GM19240 (cell line): ENCODE measurements around the gene HS3ST5.
"Not testable (repeated sequence)": the region's sequence is repeated elsewhere in the genome, so short reads cannot be mapped to it uniquely, and the experiment has no call there.

ENCODE experiments used
- DNase-seq: peaks from one replicate; pipeline ENCODE4 v3.0.0; 2011; ENCODE audit warnings: low spot score; ENCODE audit not compliant: insufficient read length

HS3ST5 gene

DNA sequence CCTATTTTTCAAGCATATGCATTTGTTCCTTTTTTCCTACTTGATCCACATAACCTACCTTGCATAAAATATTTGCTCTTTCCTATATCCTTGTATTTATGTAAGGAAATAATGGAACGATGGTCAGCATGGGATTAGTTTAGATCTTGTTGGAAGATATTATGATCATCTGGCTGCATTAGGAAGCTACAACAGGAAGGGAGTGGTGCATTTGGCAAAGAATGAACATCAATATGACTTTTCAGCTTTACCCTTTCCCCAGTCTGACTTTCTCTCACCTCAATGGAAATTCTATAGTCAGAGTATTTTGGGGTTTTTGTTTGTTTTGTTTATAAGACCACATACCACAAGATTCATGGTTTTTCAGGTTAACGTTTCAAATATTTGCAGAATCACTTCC lies 66.0 kb downstream of the HS3ST5 start:
- DNase-seq, result no peak

DNA sequence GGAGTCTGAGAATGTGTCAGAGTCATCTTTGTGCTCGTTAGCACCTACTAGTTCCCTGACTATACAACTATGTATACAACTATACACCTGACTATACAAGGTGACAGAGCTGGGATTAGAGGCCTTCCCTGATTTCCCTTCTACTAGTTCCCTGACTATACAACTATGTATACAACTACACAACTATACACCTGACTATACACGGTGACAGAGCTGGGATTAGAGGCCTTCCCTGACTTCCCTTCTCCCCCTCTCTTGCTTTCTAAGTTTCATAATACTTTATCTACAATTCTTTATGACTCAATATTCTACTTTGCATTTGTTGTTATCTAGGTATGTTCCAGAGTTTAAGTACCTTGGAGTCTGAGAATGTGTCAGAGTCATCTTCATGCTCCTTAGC lies 68.0 kb downstream of the HS3ST5 start:
- no peak for DNase-seq

DNA sequence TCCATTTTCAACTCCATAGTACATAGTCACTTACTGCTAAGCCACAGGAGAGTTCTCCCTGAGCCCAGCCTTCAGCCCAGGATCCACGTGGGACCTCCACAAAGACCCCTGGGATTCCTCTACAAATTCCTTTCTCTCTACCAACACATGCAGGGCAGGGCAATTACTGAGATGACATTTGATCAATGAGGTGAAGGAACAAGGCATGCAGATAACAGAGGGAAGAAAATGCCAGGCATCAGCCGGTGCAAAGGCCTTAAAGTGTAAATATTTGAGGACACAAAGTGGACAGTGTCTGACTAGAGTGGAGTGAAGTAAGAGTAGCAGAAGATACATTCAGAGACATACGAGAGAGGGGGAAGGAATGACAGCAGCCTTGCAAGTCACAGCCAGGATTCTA lies 70.2 kb downstream of the HS3ST5 start:
- no peak for DNase-seq

DNA sequence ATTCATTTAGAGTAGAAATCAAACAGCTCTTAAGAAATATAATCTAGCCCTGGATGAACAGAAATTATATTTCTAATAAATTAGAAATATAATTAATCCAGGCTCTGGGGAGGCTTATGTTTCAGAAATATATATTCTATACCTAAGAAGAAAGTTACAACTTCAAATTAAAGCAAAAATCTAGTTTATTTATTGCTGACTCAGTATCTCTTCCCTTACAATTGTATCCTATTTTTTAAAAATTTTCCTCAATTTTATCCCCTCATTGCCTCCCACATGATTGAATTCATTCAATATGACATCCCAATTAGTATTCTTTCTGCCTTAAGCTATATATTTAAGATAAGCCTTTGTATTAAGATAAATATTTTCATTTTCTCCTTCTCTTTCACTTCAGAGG lies 71.4 kb downstream of the HS3ST5 start:
- DNase-seq, result no peak

DNA sequence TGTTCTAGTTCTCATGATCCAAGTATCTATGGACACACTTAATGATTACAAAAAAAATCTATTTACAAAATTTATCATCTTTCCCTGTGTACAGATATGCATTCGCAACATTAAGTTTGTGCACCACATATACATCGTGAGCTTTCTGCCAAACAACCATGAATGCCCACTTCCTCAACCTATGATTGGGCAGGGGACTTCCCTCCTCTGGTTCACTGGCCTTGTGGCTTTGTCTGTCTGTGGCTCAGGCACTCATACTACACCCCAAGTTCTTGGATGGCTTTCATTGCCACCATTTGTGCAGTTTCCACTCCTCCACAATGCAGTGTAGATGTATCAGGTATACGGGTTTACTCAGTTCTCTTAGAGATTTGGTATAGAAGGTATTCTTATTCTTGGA lies 74.9 kb downstream of the HS3ST5 start:
- no peak for DNase-seq

DNA sequence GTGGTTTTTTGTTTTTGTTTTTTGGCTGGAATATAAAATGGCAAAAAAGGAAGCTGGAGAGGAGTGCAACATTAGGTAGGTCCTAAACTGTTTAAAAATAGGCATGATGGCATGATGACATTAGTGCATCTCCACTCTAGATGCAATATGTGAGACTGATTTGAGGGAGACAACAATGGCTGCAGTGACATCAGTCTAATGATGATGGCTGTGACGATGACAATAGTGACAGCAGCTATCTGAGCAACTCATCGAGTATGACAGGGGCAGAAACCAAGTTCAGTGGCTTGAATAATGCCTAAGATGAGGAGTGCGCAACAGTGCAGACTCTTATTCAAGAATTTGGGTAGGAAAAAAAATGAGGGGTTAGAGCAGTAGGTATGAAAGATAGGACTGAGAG lies 82.0 kb downstream of the HS3ST5 start:
- no peak for DNase-seq

DNA sequence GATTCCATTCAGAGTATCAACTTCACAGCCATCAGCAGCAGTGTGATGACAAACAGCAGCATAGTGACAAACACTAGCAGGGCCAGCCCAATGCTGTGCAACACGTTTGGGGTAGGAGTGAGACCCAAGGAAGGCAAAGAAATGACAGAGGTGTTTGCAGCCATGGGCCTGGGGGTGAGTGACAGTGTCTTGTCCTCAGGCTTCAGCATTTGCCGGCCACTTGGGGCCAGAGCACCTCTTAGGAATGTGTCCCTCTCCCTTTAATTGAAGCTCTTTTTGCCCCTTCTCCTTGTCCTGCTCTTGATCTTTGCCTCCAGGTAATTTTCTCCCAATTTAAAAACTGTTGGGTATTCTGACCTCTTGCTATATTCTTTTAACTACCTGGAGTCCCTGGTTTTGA lies 84.4 kb downstream of the HS3ST5 start:
- DNase-seq, result no peak

DNA sequence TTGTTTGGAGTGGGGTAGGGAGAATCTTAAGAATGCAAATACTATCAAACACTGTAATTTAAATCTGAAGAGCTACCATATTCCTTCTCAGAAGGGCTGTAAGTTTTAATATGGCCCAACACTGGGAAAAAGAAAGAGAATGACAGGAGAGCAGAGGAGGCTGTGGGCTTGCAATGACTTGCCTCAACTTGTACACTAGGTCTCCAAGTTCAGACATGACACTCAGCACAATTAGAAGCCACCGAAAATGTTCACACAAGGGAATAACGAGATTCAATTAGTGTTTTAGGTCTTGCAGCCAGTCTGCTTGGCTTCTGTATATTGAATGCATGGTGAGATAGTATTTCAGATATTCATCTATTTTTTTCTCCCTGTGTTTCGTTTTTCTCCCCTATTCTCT lies 89.4 kb downstream of the HS3ST5 start:
- no peak for DNase-seq

DNA sequence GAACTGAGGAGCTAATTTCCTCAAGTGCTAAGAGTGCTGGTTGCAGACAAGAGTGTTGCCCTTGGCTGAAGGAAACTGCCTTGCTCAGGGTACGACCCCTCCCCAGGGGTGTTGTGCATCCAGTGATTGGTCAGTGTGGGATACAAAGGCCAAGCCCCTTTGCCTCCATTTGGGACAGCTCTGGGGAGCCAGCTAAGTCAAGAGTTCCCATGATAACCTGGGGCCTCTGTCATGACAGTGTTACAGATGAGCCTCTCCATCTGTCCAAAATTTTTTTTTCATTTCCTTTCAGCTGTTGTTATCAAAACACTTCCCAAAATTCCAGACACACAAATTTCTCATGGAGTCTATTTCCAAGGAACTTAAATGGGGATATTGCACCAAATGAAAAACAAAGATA lies 93.3 kb downstream of the HS3ST5 start:
- DNase-seq, result no peak

DNA sequence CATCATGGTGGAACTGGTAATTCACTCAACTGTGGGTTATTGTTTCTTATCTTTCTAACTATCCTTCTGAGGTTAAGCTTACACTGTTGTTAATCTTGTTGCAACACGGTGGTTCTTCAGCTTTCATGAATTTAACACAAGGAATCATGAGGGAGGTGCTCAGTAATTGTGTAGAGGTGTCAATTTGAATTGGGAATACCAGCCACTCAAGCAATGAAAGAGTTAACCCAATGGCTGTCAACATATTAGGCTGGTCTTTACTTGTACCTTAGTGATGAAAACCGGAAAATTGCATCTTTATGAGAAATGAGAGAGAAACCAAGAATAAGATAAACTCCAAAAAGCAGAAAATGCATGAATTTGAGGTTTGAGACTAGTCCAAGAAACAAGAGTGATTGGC lies 95.7 kb downstream of the HS3ST5 start:
- no peak for DNase-seq

DNA sequence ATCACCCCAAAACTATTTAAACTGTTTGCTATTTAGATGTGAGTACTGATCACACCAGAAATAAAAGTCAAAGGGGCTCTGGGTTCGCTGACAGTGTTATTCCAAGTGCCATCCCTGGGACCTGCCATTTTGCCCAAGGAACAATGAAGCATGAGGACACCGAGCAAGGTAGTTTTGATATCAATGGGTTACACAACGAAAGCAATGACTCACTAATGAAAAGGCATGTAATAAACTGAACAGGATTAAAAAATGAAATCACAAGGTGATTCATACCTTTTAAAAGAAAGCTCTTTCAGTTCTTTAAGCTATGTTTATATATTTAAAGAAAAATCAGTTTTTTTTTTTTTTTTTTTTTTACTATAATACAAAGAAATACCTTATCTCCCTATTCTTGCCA lies 102.0 kb downstream of the HS3ST5 start:
- DNase-seq, result no peak

DNA sequence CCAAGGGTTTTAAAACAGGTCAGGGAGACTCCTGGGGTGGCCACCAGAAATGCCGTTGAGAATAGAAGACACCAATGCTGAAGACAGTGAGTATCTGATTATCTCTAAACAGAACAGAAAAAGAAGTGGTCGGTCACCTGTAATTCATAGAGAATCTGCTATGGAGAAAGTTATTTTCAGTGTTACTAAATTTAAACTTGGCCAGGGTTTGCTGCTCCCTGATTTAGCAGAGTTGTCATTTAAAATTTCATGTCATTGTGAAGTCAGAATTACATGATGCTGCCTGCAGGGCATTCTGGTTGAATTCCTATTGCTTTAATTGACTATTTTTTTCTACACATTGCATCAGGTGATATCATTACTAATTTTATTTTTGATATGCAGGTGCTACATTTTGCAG lies 114.1 kb downstream of the HS3ST5 start:
- no peak for DNase-seq

DNA sequence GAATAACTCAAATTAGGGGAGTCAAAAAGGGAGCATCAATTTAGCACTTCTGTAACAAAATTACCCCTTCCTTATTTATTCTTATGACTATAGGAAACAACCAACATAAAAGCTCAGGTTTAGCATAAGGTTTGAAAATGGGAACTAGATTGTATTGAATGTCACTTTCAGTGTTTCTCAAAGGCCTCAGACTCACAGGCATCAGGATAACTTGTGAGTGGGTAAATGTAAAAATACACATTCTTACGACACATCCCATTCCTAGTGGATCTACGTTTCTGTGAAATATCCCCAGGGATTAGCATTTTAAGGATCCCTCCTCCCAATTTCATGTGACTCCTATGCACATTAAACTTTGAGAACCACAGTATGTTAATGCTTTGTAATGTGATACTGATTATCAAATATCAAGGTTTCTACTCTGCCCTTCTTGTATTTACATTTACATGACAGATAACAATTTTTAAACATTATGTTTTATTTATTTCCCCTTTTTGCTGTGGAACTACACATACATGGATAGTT lies 114.8 kb downstream of the HS3ST5 start:
- no peak for DNase-seq

DNA sequence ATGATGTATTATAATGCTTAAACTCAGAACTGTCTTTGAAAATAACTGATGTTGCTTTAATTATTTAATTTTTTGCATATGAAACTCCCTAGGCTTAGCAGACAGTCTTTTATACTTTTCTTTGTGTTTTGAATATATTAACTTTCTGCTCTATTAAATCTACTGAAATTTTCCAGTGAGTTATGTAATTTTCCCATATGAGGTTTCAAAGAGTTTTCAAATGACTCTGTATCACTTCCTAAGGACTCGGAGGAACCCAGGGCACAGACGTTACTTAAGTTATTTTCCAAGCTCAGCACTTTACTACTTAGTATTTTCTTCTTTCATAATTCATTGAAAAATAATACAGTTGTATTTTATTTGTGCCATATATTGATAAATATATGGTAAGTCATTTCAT lies 122.6 kb downstream of the HS3ST5 start:
- DNase-seq, result no peak

DNA sequence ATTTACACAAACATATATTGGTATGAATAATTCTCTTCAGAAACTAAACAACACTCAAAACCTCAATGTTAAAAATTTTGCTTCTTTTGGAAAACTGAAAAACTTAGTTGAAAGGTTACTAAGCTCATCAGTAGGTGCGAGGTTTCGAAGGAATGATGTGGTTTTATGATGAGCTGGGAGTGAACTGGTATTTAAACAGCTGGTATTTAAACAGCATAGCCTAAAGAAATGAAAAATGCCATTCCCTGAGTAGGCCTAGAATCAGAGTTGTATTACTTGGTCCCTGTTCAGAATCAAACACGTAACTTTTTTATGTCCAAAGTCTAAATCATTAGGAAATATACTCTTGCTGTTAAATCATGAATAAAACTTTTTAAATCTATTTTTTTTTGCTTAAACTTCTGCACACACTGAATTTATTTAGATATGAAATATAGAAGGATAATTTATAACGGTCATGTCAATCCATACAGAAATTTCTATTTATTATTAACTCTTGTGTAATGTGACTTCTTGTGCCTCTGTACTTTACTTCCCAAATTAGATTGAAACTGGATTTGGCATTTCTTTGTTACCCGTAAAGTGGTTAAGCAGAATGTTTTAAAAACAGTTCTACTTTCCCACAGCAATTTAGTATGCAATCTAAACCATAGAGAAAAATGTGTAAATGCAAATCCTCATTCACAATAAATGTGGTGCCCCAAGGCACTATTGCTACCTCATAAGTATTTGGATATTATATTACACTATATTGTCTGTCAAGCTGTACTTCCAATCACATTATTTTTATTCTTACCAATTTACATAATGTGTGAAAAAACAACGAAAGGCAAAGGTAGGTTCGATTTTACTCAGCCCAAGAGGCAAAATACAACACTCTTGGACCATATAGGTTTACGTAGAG lies 124.1 kb downstream of the HS3ST5 start:
- DNase-seq, result no peak

DNA sequence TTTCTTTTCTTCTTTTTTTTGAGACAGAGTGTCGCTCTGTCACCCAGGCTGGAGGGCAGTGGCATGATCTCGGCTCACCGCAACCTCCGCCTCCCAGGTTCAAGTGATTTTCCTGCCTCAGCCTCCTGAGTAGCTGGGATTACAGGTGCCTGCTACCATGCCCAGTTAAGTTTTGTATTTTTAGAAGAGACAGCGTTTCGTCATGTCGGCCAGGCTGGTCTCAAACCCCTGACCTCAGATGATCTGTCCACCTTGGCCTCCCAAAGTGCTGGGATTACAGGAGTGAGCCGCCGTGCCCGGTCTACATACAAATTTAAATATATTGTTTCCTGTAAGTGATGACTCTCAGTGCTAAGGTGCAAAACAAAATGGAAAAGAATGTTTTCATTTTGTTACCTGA lies 124.8 kb downstream of the HS3ST5 start:
- DNase-seq, result not testable (repeated sequence)

DNA sequence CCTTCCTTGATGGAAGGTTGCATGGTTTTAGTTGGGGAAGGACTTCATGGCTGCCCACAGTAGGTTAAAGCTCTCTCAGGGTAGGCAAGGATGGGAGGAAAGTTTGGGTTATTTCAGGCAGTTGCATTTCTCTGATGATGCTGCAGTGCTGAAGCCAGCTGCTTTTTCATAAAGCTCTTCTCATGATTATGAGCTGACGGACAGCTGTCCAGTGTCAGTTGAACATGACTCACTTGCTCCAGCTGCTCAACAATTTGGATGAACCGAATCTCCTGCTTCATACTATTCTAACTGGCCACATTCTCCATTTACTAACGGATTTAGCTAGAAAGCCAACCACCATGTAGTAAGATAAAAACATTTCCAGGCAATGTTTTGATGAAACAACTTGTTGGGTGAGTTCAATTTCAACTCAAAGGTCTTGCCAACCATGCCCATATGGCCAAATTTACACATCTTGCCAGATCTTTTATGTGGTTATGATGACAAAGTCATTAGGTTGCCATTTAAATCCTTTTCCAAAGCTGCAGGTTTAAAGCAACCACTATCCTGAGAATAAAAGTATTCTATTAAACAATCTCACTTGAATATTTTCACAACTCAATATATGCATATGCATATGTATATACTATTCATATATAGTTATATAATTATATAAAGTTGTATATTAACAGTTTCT lies 125.9 kb downstream of the HS3ST5 start:
- DNase-seq, result no peak

DNA sequence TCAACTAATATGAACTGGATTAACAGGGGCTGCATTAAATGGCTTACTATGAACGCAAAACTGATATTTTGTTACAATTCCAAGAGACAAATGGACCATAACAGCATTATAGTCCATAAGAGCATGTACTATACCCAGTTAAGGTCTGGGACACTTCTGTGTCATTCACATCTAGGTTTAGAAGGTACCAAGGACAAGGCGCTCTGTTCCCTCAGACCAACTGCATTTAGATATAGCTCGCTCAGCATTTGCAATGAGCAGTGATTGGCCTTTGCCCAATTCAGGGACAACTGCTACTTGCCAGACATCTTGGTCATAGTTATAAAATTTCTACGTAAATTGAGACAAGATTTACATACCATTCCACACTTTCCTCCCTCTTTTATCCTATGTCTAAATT lies 132.4 kb downstream of the HS3ST5 start:
- no peak for DNase-seq

DNA sequence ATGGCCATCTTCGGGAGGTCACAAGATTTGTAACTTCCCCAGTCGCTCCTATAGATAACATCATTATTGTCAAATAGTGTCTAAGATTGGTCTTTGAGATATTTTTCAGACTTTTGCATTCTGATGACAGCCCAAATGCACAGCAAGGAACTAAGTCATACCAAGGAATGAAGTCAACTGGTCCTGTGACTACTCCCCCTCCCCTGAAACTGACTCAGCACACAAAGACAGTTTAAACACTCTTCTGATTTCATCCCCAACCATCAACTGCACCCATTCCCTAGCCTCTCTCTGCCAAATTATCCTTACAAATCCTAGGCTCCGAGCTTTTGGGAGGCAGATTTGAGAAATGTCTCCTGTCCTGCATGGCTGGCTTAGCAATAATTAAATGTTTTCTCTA lies 139.4 kb downstream of the HS3ST5 start:
- no peak for DNase-seq

DNA sequence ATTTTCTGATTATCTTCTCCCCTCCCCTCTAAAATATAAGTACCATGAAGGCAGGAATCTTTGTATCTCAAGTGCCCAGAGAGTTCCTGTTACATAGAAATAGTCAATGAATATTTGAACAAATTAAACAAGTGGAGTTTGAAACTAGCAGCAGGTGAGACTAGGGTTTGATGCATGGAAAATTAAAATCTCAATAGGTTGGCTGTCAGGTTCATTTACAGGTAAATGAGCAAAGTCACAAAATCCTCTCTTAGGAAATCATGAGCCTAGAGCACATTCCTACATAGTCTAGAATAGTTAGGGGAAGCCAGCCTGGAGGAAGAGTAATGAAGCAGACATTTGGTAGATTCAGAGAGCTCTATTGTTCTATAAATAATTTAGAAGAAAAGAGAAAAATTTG lies 140.4 kb downstream of the HS3ST5 start:
- no peak for DNase-seq

DNA sequence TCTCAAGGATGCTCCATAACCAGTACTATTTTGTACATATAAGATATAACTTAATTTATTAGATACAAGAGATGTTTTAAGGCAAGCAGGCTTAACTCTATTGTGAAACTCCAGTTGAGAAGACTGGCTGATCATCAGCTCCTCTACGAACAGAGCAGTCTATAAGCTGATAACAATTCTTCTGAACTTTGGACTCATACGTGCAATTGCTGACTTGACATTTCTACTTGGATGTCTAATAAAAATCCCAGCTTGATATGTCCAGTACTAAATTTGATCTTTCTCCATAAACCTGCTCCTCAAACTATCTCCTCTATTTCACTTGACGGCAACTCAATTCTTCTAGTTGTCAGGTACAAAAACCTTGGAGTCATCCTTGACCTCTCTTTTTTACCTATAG lies 141.9 kb downstream of the HS3ST5 start:
- no peak for DNase-seq

DNA sequence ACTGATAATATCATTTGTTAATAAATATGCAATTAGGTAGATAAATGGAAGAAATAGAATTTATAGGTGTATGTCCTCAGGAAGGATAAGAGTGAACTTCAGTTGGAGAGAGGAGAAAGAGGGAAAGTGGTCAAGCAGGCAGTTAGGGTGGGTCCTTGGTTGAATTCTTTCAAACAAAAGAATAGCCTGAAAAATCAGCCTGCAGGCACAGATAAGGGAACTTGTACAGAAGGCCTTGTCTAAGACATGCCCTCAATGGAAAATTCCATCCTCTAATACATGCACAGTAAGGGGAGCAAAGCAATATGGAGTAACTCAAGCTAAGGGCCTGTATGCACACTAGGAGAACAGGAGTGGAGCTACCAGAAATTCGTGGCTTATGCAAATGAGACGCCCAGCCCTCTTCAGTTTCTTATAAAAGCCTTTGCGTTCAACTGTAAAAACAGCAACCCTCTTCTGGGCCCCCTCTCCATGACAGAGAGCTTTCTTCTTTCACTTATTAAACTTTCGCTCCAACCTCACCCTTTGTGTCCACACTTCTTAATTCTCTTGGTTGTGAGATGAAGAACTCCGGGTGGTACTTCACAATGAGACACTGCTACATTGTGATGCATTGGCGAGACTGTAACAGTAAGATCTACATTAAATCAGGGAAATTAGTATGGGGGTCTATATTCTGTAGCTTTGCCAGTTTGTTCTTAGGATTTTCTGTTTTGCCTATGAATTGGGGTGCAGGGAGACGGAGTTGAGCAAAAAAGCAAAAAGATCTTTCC lies 147.0 kb downstream of the HS3ST5 start:
- DNase-seq, result no peak
